GM18505 (cell line): Measurements from ENCODE around the gene HK3.

Source experiments
- ATAC-seq: cut with Tn5 transposase; IDR thresholded peaks from one replicate; pipeline ENCODE4 v1.9.1; 2021; ENCODE audit not compliant: unreplicated experiment
- POLR2A ChIP-seq: IDR thresholded peaks from 4 replicates; pipeline ENCODE4 v1.6.1; 2011; ENCODE audit warnings: borderline replicate concordance; ENCODE audit not compliant: insufficient read depth, insufficient read length; ENCODE audit errors: extremely low read depth

The HK3 gene

GRCh38 chr5:176892663-176893062 lies 6.5 kb downstream of the HK3 start:
- ATAC-seq = no peak
- TF ChIP-seq POLR2A = no peak

GRCh38 chr5:176891331-176891958 lies 7.7 kb downstream of the HK3 start:
- ATAC-seq = no peak

GRCh38 chr5:176890455-176891330 lies 8.5 kb downstream of the HK3 start:
- no peak for TF ChIP-seq POLR2A
- ATAC-seq = no peak

More at GRCh38 chr5:176891331-176891958, 7.7 kb downstream of the HK3 start:
- no peak for TF ChIP-seq POLR2A

GRCh38 chr5:176889321-176890280 lies 9.5 kb downstream of the HK3 start:
- no peak for TF ChIP-seq POLR2A
- no peak for ATAC-seq

GRCh38 chr5:176888865-176889165 lies 10.3 kb downstream of the HK3 start:
- no peak for TF ChIP-seq POLR2A
- no peak for ATAC-seq

- no peak for TF ChIP-seq POLR2A
- no peak for ATAC-seq
Observed at GRCh38 chr5:176888016-176888864, 10.9 kb downstream of the HK3 start.

GRCh38 chr5:176887252-176887849 lies 11.8 kb downstream of the HK3 start:
- TF ChIP-seq POLR2A = no peak
- no peak for ATAC-seq

GRCh38 chr5:176886336-176887251 lies 12.6 kb downstream of the HK3 start:
- no peak for TF ChIP-seq POLR2A
- no peak for ATAC-seq

GRCh38 chr5:176884571-176884890 lies 14.6 kb downstream of the HK3 start:
- no peak for TF ChIP-seq POLR2A
- ATAC-seq = no peak

GRCh38 chr5:176883700-176884570 lies 15.2 kb downstream of the HK3 start:
- TF ChIP-seq POLR2A = no peak
- no peak for ATAC-seq

GRCh38 chr5:176882567-176882903 lies 16.6 kb downstream of the HK3 start:
- no peak for ATAC-seq
- TF ChIP-seq POLR2A = no peak
